Adrenal gland (tissue), 12 donors: ENCODE results near the gene LBHD2. TPM values are rescaled to one million over a fixed set of nuclear protein-coding genes. Genes with fewer than 3 reads are reported as not detected.

Experiments used
- DNase-seq, 7 donors: peaks; one replicate each; pipeline ENCODE4 v3.0.0-alpha.2; 2019 to 2020
- H3K27ac ChIP-seq, 5 donors: fragments of 200-600 bp; sonication (generic) in 4 of 5; 1 replicate in 3 of 5; 2 replicates in 2 of 5; pipeline versions ENCODE4 v1.5.1 to v1.8.0; 2016 to 2020; ENCODE audit warnings: mild to moderate bottlenecking in 1 of 5
- H3K27me3 ChIP-seq: fragments of 200-600 bp; 2 replicates; pipeline ENCODE4 v1.8.0; 2021
- H3K36me3 ChIP-seq, 2 donors: fragments of 200-600 bp; replicated peaks in 1 of 2; 1 replicate in 1 of 2; 2 replicates in 1 of 2; pipeline versions ENCODE4 v1.5.1 to v1.8.0; 2018 to 2022
- H3K4me1 ChIP-seq, 2 donors: fragments of 200-600 bp; replicated peaks in 1 of 2; 1 replicate in 1 of 2; 2 replicates in 1 of 2; pipeline versions ENCODE4 v1.5.1 to v1.8.0; 2018 to 2021
- H3K4me3 ChIP-seq, 4 donors: fragments of 200-600 bp; sonication (generic) in 3 of 4; one replicate each; pipeline ENCODE4 v1.5.1; 2016 to 2018
- H3K9me3 ChIP-seq, 3 donors: fragments of 200-600 bp; sonication (generic) in 1 of 3; replicated peaks in 1 of 3; 1 replicate in 2 of 3; 2 replicates in 1 of 3; pipeline versions ENCODE4 v1.5.1 to v1.8.0; 2016 to 2021
- CTCF ChIP-seq, 6 experiments: fragments of 450-650 bp in 4 of 6; fragments of 200-600 bp in 2 of 6; sonication (generic) in 1 of 6; IDR thresholded peaks; 1 replicate in 5 of 6; 2 replicates in 1 of 6; pipeline versions ENCODE4 v1.5.1 to v1.8.0; 2016 to 2021; ENCODE audit warnings: antibody characterized with exemption in 6 of 6, mild to moderate bottlenecking in 2 of 6, moderate library complexity in 1 of 6
- POLR2A ChIP-seq, 2 donors: fragments of 450-650 bp; IDR thresholded peaks; one replicate each; pipeline ENCODE4 v1.6.1; 2017; ENCODE audit warnings: antibody characterized with exemption in 2 of 2, mild to moderate bottlenecking in 2 of 2, moderate library complexity in 1 of 2
- WGBS, 4 donors: extraction: QIAGEN DNeasy Blood & Tissue Kit in 2 of 4; methylation state at CpG; one replicate each; pipeline versions ENCODE4 v1.1.5 to v1.1.7; 2013 to 2017; 5-methylcytosine and 5-hydroxymethylcytosine counted together
- intact Hi-C, 2 donors: fragments of 100-400 bp; cut with DNase I; formaldehyde crosslinking; loops; one replicate each; pipeline versions ENCODE4 v1.14.1 to v1.15.0; 2022 to 2023
- polyA plus RNA-seq, 3 donors: library from polyadenylated mRNA; stranded (reverse); fragments of 200-250 nt in 2 of 3; fragments of 350-450 nt in 1 of 3; fragmentation: Illumina TruSeq in 1 of 3; extraction: RNeasy Lipid Tissue Mini Kit (QIAGEN cat#74804) in 1 of 3; gene quantifications; one replicate each; pipeline ENCODE4 v1.2.3, GENCODE V29; 2013 to 2014
- total RNA-seq, 9 donors: library from RNA; depleted of rRNA in 4 of 9; stranded (reverse); fragments of >200 nt in 4 of 9; fragments of 120-200 nt in 1 of 9; fragmentation: NEBNext Ultra II Directional in 1 of 9; extraction: Animal tissue kit (Norgen Biotek cat#: 25700) in 1 of 9; gene quantifications; one replicate each; pipeline versions ENCODE4 v1.1.0 to v1.2.4, GENCODE V29; 2013 to 2023
- donor health status: healthy with polysubstance abuse.
- donor health status: Bipolar disorder and iron deficiency.
- donor health status: DM: yes; HTN: yes; CAD: no.
- donor health status: DM: no; HTN: no; CAD: no.
- donor health status: DM: no; HTN: no; CAD: no.
- donor health status: DM: yes; HTN: yes; CAD: no.

LBHD2 gene
- total and polyA plus RNA-seq, 12 donors: 2.1 TPM; not detected in 11

GRCh38 chr14:103058164-103059055 lies 25.6 kb upstream of the LBHD2 start:
- Histone ChIP-seq H3K4me1 (peaks cover 27 to 35% of the 10 kb centered on the region in 2 donors), H3K9me3 (no peaks in the 10 kb centered on the region), H3K27ac (peak overlapping the region in 4 of 5 donors; percentile 68 to 99 (median 71)), H3K36me3 (no peaks in the 10 kb centered on the region), H3K27me3 (no peaks in the 10 kb centered on the region), H3K4me3 (peak overlapping the region; percentile 68 to 96 (median 86))
- TF ChIP-seq CTCF (IDR thresholded peaks at IDR 0.05): no peak
- TF ChIP-seq POLR2A (IDR thresholded peaks at IDR 0.05): no peak
- 50 to 65% (median 54%) methylated on average over 33 to 39 of the region's 39 CpGs for WGBS, 4 donors
- intact Hi-C loops: no loop called here
- DNase-seq: peak in 3 of 7 donors; percentile 31 to 72 (median 51)

GRCh38 chr14:103059556-103059955 lies 24.5 kb upstream of the LBHD2 start:
- H3K9me3 ChIP-seq: no peaks in the 10 kb centered on the region
- TF ChIP-seq POLR2A (IDR thresholded peaks at IDR 0.05) (no peak), CTCF (IDR thresholded peaks at IDR 0.05) (no peak)
- H3K27ac ChIP-seq: no peak overlapping the region
- 82 to 89% (median 84%) methylated on average over 3 to 5 of the region's 5 CpGs for WGBS, 4 donors
- intact Hi-C loops: no loop called here
- no peak overlapping the region for H3K4me3 ChIP-seq
- DNase-seq: no peak
- H3K4me1 ChIP-seq: peaks cover 27 to 29% of the 10 kb centered on the region in 2 donors
- H3K36me3 ChIP-seq: no peaks in the 10 kb centered on the region
- H3K27me3 ChIP-seq: no peaks in the 10 kb centered on the region

DNA sequence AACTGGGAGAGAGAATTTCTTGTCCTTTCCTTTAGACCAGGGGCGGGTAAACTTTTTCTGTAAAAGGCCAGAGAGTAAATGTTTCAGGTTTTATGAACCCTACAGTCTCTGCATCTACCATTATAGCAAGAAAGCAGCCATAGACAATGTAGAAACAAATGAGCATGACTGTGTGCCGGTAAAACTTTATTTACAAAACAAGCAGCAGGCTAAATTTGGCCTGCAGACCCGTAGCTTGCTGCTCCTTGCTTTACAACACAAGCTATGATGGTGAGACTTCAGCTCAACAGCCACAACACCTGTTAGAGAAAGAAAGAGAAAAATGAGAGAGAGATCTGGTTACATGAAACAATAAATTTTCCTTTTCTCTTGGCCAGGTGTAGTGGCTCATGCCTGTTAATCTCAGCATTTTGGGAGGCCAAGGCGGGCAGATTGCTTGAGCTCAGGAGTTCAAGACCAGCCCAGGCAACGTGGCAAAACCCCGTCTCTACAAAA lies 22.5 kb upstream of the LBHD2 start:
- TF ChIP-seq POLR2A (IDR thresholded peaks at IDR 0.05) (no peak), CTCF (IDR thresholded peaks at IDR 0.05) (no peak)
- intact Hi-C loops: no loop called here
- DNase-seq: no peak
- 66 to 85% (median 80%) methylated on average over 6 of the region's 6 CpGs for WGBS, 4 donors
- Histone ChIP-seq H3K4me3 (no peak overlapping the region), H3K27ac (peak overlapping the region in 1 of 5 donors; percentile 32), H3K36me3 (no peaks in the 10 kb centered on the region), H3K9me3 (no peaks in the 10 kb centered on the region), H3K27me3 (no peaks in the 10 kb centered on the region), H3K4me1 (peaks cover 12 to 13% of the 10 kb centered on the region in 2 donors)

DNA sequence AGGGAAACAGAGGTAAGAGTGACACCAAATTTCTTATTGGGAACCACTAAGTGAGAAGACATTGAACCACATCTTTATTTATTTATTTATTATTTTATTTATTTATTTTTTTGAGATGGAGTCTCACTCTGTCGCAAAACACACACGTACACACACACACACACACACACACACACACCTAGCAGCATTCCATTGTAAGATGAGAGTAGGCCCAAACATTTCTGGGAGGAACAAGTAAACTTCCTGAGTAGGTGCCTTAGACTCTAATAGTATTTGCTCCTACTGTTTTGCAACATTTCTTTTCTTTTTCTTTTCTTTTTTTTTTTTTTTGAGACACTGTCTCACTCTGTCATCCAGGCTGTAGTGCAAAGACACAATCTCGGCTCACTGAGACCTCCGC lies 19.6 kb upstream of the LBHD2 start:
- intact Hi-C loops: no loop called here
- Histone ChIP-seq H3K27me3 (no peaks in the 10 kb centered on the region), H3K9me3 (no peaks in the 10 kb centered on the region), H3K4me1 (peaks cover 0 to 4% of the 10 kb centered on the region in 2 donors), H3K27ac (no peak overlapping the region), H3K36me3 (no peaks in the 10 kb centered on the region), H3K4me3 (no peak overlapping the region)
- TF ChIP-seq POLR2A (IDR thresholded peaks at IDR 0.05) (no peak), CTCF (IDR thresholded peaks at IDR 0.05) (no peak)
- DNase-seq: no peak
- WGBS, 4 donors: 85 to 96% (median 91%) methylated on average over 4 of the region's 4 CpGs
